HG03175 (cell line): Measurements from ENCODE around the gene CSNK2A3.
"Not testable (repeated sequence)": the region's sequence is repeated elsewhere in the genome, so short reads cannot be mapped to it uniquely, and the experiment has no call there.

Source experiments
- ATAC-seq: cut with Tn5 transposase; IDR thresholded peaks from one replicate; pipeline ENCODE4 v1.9.1; 2021; ENCODE audit warnings: mild to moderate bottlenecking, moderate library complexity; ENCODE audit not compliant: unreplicated experiment

Gene CSNK2A3

DNA sequence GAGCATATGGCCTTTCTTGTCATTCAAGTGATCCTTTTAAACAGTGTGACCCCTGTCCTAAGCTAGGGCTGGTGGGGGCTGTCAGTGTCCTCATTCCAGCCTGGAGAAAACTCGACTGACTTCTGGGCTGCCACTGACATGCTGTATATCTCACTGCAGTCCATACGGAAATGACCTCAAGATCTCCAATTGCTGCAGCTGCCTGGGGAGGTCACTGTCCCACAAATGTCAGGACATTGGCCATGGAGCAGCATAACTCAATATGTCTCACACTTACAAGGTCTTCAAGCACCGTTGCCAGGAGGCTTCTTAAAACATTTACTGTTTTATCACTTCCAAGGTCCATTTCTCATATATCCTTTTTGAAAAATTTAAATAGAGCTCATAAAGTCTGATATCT lies 27.8 kb upstream of the CSNK2A3 start:
- ATAC-seq, result no peak

DNA sequence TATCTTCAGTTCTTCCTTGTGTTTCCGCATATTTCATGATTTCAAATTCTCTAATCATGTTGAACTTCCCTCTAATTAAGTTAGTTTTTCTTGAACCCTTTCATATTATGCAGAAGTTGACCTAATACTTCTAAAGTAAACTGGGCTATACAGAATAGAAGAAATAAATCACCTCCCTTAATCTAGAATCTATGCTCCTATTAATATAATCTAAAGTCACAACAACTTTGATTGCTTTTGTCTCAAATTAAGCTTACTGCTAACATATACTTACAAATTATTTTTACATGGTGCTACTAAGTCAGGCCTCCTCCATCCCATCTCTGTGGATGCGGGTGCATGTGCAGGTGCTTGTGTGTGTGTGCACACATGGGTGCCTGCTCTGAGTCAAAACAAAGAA lies 27.3 kb upstream of the CSNK2A3 start:
- no peak for ATAC-seq

DNA sequence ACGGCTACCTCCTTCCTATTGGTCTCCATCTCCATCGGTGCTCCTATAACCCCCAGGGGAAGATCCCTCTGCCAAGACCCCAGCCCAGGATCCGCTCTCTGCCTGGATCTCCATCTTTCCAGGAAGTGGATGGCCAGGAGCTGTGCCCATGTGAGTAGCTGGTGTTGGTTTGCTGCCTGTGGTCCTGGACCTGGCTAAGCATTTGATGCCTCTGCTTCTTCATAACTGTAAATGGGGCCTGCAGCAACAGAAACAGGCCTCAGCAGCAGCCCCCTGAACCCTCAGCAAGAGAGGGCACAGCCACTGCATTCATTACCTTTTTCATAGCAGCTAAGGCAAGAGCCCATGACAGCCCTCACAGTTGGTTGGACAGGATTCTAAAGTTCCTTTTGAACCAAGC lies 26.6 kb upstream of the CSNK2A3 start:
- ATAC-seq, result no peak

DNA sequence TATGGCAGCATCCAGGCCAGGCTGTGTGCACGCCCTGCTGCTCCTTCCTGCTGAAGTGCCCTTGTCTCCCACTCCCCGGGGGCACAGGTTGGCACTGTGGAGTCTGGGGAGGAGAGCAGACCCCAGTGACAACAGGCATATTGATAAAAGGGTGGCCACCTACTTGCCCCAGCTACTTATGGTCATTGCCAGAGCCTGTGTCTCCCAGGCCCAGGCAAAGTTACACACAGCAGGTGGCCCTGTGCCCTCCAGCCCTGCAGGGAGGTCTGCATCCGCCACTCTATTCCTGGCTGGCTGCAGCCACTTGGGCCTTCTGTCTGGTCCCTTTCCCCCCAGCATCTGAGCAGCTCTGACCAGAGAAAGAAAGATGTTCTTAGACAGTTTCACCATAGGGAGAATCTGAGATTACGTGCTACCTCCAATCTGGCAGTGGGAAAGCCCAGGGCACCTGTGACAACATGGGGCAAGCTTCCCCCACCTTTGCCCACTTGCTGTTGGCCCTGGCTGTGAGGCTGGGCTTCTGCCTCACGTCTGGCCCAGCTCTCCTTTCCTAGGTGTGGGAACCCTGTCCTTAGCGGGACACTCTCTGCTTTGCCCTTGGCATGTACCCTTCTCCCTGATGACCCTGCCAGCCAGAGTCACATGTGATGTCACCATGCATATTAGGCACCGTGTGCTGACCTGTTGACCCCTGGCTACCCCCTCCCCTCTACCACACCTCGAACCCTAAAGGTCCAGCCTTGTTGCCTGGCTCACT lies 25.3 kb upstream of the CSNK2A3 start:
- ATAC-seq, result no peak

DNA sequence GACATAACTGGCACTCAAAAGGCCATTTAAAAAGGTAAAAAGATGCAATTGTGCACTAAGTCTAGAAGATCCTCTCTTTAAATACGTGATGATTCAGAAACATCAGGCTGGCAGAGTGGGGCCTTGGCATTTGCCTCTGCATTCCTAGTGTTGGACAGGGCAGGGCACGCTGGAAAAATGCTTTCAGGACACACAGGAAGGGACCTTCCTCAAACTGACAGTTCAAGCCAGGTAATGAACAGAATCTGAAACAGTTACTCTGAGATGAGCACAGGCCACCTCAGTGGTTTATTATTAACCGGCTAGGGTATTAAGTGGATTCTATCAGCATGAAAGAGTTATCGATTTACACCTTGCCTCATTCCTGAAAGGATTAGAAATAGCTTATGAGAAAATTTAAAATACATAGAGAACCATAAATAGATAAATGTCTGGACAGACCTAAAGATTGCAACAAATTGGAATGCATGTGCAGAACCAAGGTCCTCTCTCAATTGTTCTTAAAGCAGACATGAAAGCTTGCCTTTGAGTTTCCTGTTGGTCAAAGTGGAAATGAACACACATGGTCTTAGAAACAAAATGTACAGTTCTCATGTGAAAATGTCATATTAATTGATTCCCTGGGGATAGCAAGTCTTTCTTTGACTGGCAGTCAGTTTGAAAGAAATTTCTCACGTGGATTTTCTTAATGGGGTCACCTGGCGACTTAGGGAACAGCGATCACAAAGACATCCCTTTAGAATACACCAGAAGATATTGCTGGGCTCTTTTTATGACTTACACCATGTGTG lies 21.5 kb upstream of the CSNK2A3 start:
- ATAC-seq, result peak; percentile 64

DNA sequence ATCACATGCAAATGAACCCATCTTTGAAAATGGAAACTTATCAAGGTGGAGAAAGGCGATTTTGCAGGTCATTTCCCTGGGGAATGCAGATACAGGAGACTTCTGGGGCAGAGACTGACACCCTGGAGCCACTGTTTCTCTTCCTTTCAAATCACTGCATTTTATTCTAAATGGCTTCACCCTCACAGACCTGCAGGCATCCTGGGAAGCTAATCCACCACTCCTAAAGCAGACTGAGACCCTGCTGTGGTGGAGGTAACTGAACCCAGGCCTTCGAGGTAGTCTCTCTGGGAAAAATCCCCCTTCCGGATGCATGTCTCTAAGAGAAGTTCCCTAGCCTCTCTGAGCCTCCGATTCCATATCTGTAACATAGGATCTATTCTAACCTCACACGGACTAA lies 20.9 kb upstream of the CSNK2A3 start:
- no peak for ATAC-seq

DNA sequence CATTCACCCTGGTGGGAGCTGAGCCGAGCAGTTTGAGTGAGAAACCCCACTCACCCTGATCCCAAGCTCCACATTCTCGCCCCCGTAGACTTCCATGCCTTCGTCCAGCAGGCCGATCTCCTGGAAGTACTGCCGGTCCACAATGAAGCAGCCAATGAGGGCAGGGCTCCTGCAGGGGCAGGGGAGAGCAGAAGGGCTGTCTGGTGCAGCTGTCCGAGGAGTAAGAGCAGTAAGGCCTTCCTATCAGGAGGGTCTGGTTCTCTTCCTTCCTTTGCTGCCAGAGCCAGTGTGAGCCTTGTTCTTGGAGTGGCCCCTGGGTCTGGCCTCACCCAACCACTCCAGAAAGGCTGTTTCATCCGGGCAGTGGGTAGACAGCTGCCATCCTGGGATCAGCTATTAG lies 19.4 kb upstream of the CSNK2A3 start:
- no peak for ATAC-seq

DNA sequence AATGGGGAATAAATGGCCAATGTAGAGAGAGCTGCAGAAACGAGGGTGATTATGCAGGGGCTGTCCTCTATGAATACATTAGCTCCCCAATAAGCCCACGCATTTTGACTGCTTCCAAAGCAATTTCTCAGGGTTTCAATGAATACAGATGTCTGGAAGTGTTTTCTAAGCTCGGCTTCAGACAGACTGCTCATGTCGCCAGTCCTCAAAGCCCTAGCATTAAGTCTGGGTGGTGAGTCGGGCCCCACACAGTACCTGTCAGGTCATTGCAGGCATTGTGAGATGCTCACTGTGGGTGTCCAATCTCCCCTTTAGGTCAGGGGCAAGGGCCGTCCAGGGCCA lies 17.9 kb upstream of the CSNK2A3 start:
- ATAC-seq, result no peak

DNA sequence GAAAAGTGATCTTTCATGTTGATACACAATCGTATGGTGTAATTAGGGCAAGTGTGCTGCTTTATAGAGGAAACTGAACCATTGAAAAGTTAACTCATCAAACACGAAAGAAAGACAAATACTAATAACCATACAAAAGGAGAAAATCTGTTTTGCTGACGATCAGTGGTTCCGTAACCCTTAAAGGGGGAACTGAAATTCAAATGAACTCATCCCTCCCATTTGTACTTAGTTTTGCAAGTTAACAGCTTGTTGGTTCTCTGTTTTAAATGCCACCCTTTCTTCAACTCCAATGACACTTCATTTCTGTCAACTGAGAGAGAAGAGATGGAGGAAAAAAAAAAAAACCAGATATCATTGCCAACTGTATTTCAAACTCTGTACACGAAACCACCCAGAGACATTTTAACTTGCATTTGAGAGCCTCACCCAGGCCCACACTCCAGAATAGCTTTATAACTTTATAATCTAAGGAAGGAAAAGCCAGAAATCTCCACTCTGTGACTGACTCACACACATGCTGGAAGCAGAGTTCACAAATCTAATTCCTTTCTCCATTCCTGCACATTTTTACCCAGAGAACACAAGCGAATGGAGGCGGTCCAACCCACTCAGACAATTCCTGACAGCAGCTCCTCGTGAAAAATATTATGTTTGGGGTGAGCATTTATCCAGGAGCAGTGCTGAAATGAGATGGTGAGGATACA lies 17.4 kb upstream of the CSNK2A3 start:
- ATAC-seq, result no peak

DNA sequence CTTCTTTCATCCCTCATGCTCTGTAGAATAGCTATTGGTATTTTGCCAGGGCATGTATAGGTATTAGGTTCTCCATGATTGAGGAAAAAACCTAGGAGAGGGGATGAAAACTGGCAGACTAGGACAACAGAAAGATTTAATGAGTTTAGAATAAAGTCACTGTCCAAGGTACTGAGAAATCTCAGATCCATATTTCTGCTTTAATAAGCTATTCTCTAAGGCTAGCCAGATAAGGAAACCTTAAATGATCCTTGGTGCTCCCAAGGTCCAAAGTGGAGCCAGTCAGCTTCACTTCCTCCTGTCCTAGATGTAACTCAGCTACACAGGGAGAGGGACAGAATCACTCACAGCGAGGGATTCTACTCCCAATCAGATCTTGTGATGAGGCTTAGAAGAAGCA lies 13.7 kb upstream of the CSNK2A3 start:
- ATAC-seq, result no peak

DNA sequence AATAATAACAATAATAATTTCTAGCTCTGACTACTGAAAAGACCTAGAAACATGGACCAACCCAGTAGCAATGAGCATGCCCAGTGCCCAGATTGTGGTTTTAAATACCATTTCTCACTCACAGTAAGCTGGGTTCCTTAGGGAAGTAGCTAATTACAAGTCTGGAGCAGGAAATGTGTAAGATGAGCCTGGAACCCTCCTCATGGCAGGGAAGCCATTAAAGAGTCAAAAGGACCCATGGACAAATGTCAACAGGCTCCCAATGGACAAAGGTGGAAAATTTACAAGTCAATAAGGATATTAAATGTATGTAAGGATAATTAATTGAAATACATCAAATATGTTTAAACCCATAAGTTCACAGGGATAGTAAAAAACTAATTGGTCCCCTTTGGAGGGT lies 10.6 kb upstream of the CSNK2A3 start:
- ATAC-seq, result no peak

DNA sequence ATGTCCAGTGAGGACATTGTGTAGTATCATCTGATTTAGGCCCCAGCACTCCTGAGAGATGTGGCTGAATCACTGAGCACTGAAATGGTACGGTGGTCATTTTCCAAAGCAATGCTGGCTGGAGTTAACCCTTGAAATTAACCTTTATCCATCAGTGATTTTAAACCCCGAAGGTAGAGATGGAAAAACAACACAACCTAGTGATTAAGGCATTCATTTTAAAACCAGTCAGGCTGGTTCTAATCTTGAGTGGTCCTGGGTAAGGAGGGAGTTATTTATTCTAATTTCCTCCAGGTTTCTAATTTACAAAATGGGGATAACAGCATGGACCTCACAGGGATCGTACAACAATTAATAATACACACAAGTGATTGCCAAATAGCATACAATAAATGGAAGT lies 6.6 kb upstream of the CSNK2A3 start:
- ATAC-seq, result no peak

DNA sequence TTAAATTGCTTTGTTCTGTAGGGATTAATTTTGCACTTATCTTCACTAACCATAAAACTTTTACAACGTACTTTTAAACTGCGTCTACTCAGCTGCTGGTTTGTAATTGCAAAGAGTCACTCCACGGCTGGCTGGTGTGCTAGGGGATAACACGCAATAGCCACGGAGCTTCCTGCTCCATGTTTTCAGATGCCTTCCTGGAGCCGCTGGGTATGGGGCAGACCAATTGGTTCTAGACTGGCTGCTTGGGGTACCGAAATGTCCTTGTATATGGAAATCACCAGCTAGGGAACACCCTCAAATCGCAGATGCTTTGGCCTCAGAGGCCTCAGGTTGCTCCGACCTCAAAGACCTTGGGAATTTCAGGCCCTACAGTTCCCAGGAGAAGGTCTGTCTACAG lies 3.8 kb upstream of the CSNK2A3 start:
- ATAC-seq, result no peak

DNA sequence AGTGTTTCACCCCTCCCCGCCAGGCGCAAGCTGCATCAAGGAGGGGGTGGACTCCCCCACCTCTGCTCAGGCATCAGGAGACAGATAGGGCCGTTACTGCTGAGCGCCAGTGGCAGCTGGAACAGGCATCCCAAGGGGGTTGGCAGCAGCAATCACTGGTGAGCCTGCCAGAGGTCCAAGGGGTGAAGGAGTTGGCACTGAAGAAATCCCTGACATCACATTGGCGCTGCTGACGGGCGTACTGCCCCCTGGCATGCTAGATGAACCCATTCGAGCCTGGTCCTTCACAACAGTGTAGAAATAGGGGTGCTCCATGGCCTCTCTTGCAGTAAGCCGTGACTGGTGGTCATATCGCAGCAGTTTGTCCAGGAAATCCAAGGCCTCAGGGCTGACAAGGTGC lies 1.2 kb downstream of the CSNK2A3 start:
- not testable (repeated sequence) for ATAC-seq

DNA sequence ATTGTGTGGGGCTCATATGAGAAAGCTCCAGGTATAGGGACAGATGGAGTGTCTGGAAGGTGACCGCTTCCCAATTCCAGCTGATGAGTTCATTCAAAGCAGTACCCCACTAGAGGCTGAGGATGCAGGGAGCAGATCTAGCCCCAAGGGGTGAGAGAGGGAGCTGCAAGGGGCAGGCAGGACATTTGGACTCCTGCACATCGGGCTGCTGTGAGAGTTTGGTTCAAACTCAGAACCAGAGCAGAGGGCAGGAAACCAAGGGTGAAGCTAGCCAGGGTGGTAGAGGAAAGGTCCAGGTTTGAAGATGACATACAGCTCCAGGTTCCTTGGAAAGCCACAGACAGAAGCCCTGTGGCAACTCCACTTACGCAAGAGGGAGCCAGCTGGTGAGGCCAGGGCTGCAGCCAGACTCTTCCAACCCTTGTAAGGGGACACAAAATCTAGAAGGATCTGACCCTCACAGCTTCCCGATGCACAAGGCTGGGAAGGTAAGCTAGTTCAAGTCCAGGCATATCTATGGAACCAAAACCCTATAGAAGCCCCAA lies 1.9 kb downstream of the CSNK2A3 start:
- no peak for ATAC-seq

DNA sequence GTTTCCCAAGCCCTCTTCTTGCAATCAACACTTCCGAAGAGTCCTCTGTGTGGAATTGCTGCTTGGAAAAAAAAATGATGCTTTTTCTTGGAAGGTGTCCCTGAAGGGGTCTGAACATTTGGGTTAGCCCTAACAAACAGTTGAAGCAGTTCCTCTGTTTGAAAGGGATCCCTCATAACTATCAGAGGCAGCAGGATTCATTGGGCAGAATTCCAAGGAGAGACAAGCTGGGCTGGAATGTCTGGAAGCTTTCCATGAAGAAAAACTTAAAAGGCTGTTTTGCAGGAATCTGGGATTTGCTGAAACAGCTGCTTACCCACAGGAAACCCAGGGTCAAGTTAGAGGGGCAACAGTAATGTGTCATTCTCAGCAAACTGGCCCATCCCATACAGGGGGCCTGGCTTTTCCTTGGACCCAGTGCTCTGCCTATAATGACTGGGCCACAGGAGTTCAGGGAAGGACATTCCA lies 3.1 kb downstream of the CSNK2A3 start:
- no peak for ATAC-seq

DNA sequence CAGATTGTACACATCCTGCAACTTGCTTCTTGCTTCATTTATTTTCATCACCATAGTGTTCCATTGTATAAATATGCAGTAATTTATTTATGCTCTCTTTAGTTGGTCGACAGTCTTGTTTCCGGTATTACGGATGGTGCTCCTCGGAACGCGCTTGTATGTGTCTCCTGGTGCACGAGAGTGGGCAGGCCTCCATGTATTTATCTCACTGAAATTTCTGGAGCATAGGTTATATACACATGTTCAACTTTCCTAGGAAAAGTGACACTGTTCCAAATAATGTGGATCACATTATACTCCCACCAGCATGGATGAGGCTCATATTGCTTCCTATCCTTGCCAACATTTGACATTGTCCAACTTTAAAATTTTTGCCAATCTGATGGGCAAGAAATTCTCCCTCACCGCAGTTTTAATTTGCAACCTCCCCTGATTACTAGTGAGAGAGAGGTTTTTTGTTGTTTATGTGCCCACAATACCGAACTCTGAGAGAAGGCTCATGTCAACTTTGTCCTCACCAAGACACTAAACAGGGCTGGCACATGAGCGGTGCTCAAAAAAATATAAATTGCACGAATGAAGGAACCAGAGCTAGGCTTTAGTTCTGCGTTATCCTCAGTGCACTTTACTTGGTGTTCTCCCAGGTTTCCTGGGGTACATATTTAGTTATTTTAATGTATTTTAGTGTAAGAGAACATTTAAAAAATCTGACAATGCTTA lies 3.8 kb downstream of the CSNK2A3 start:
- ATAC-seq, result no peak

DNA sequence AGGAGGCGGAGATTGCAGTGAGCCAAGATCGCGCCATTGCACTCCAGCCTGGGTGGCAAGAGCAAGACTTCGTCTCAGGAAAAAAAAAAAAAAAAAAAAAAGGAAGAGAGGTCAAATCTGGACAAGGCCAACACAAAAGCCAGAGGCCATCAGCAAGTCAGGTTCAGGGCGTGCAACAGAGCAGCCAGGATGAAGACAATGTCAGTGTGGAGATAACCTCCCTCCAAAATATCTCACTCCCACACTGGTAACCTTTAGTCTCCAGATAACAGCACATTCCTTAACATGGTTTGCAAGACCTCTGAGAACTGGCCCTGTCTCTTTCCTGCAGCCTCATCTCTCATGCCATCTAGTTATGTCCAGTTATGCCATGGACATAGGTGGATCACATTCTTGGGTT lies 4.7 kb downstream of the CSNK2A3 start:
- no peak for ATAC-seq

DNA sequence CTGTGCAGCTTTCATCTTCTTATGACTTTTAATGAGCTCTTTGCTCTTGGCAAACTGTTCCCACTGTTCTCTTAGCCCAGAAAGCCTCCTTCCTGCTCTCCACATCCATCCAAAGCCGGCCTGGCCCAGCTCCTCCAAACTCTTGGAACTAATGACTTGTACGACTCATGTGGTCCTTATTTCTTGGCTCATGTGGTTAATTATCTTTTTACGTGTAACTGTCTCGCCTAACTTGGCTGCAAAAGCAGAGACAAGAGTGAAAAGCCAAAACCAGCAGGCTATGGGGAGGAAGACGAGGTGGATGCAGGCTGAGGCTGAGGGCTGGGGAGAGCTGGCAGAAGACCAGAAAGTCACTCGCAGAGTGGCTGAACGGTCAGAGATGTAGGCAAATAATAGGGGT lies 5.5 kb downstream of the CSNK2A3 start:
- ATAC-seq, result no peak

DNA sequence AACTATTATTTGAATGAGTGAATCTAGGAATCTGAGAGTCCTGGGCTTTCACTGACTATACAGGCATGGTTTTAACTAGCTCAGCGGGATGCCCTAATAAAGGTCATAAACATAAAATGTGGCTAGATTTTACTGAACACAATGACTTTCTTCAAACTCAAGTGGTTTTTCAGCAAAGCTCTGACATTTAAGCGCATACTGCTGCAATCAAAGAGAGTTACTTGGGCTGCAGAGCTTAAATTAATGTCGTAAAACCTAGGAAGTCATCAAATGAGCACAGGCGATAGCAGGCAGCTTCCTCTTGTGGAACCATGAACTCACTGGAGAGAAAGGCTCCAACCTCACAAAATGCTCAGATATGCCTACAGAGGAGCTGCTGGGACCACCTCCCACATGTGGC lies 6.7 kb downstream of the CSNK2A3 start:
- ATAC-seq, result no peak

DNA sequence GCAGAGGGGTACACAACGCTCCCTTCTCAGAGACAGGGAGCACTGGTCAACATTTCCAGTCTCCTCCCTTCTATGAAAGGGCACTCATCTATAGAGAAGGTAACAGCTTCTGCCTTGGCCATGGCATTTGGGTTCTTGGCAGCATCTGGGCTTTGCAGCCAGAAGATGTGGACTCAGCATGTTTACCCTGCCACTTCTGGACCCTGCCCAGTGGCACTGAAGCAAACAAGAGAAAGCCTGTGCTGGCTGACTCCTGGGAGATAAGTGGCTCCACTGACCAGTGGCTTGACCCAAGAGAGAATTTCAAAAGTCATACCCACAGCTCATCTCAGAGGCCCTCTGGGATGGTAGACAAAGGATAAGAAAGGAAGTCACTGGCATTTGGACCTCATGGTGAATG lies 8.0 kb downstream of the CSNK2A3 start:
- no peak for ATAC-seq
